Measurements from ENCODE around the gene EPN3. TPM values are rescaled to one million over a fixed set of nuclear protein-coding genes. Genes with fewer than 3 reads are reported as not detected.

EPN3 gene
- polyA plus RNA-seq, 1 donor (not counting 4 experiments of a cell fraction or from before 2014, with no cell fraction given), result 66.7 TPM

DNA sequence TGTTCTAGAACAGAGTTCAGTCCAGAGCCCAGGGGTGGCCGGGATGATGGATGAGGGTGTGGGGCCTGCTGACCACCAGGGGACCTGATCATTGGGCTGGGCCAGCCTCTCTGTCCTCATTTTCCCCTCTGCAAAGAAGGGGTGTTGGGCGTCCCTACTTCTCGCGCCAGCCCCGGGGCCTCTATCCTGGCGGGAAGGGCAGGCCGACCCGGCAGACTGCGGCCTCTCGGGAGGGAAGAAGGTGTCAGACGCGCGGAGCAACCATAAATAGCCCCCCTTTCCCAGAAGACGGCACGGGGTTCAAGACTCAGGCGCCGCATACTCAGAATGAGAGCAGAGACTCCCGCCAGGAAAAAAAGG lies 26.0 kb downstream of the EPN3 start:
- dilution Hi-C loops (cut with MboI; ENCODE audit: extremely low pct_ligation_motif_present, low sequenced_read_pairs), result no loop called here
- DNase-seq (ENCODE audit: low read depth, low spot score) (no peak), FAIRE-seq (no peak)
- Histone ChIP-seq H3K9me1 (ENCODE audit: control insufficient read depth, extremely low read depth, insufficient read depth, low read length) (no peaks in the 10 kb centered on the region), H3K36me3 (ENCODE audit: control insufficient read depth in 2 of 2, extremely low read depth in 1 of 2, insufficient read depth in 2 of 2, low read length in 2 of 2) (peaks cover 0 to 9% of the 10 kb centered on the region in 2 experiments), H2AFZ (ENCODE audit: control insufficient read depth, low read length) (no peak overlapping the region), H3K79me2 (ENCODE audit: control insufficient read depth, insufficient read depth, low read length) (no peaks in the 10 kb centered on the region), H3K4me3 (ENCODE audit: control insufficient read depth in 2 of 3, extremely low read depth in 1 of 3, insufficient read depth in 2 of 3, low read depth in 1 of 3, low read length in 3 of 3) (no peak overlapping the region), H3K9me3 (ENCODE audit: control insufficient read depth, low read depth, low read length) (no peaks in the 10 kb centered on the region), H3K9ac (ENCODE audit: control insufficient read depth, extremely low read depth, insufficient read depth, low read length) (no peak overlapping the region), H3K4me1 (ENCODE audit: control insufficient read depth, extremely low read depth, insufficient read depth, low read length) (peaks cover 10% of the 10 kb centered on the region), H3K4me2 (ENCODE audit: control insufficient read depth, extremely low read depth, insufficient read depth, low read depth, low read length) (no peak overlapping the region), H4K20me1 (ENCODE audit: control insufficient read depth, extremely low read depth, insufficient read depth, low read length) (peaks cover 2% of the 10 kb centered on the region), H3K27ac (ENCODE audit: control insufficient read depth, insufficient read depth, low read length) (no peak overlapping the region), H3K27me3 (ENCODE audit: control insufficient read depth, extremely low read depth, insufficient read depth, low read length) (peaks cover 49% of the 10 kb centered on the region)
- TF ChIP-seq EZH2 (IDR thresholded peaks at IDR 0.05; ENCODE audit: low read length), result no peak
- TF ChIP-seq CTCF (optimal IDR thresholded peaks at IDR 0.05 in 1 of 3, IDR thresholded peaks at IDR 0.05 in 1 of 3, conservative IDR thresholded peaks at IDR 0.05 in 1 of 3; ENCODE audit: extremely low read depth in 1 of 3, insufficient read depth in 2 of 3, low read length in 3 of 3), result no peak

GRCh38 chr17:50558941-50559614 lies 26.5 kb downstream of the EPN3 start:
- Histone ChIP-seq H4K20me1 (ENCODE audit: control insufficient read depth, extremely low read depth, insufficient read depth, low read length) (peaks cover 2% of the 10 kb centered on the region), H3K4me1 (ENCODE audit: control insufficient read depth, extremely low read depth, insufficient read depth, low read length) (peaks cover 10% of the 10 kb centered on the region), H3K4me3 (ENCODE audit: control insufficient read depth in 2 of 3, extremely low read depth in 1 of 3, insufficient read depth in 2 of 3, low read depth in 1 of 3, low read length in 3 of 3) (peak overlapping the region in 1 of 3 experiments; percentile 47), H3K9ac (ENCODE audit: control insufficient read depth, extremely low read depth, insufficient read depth, low read length) (no peak overlapping the region), H3K9me3 (ENCODE audit: control insufficient read depth, low read depth, low read length) (no peaks in the 10 kb centered on the region), H3K4me2 (ENCODE audit: control insufficient read depth, extremely low read depth, insufficient read depth, low read depth, low read length) (peak overlapping the region; percentile 76), H3K27me3 (ENCODE audit: control insufficient read depth, extremely low read depth, insufficient read depth, low read length) (peaks cover 54% of the 10 kb centered on the region), H3K36me3 (ENCODE audit: control insufficient read depth in 2 of 2, extremely low read depth in 1 of 2, insufficient read depth in 2 of 2, low read length in 2 of 2) (peaks cover 0 to 9% of the 10 kb centered on the region in 2 experiments), H3K9me1 (ENCODE audit: control insufficient read depth, extremely low read depth, insufficient read depth, low read length) (no peaks in the 10 kb centered on the region), H3K27ac (ENCODE audit: control insufficient read depth, insufficient read depth, low read length) (no peak overlapping the region), H2AFZ (ENCODE audit: control insufficient read depth, low read length) (no peak overlapping the region), H3K79me2 (ENCODE audit: control insufficient read depth, insufficient read depth, low read length) (no peaks in the 10 kb centered on the region)
- dilution Hi-C loops (cut with MboI; ENCODE audit: extremely low pct_ligation_motif_present, low sequenced_read_pairs), result no loop called here
- no peak for DNase-seq (ENCODE audit: low read depth, low spot score)
- peak; percentile 88 for TF ChIP-seq EZH2 (IDR thresholded peaks at IDR 0.05; ENCODE audit: low read length)
- no peak for TF ChIP-seq CTCF (optimal IDR thresholded peaks at IDR 0.05 in 1 of 3, IDR thresholded peaks at IDR 0.05 in 1 of 3, conservative IDR thresholded peaks at IDR 0.05 in 1 of 3; ENCODE audit: extremely low read depth in 1 of 3, insufficient read depth in 2 of 3, low read length in 3 of 3)
- no peak for FAIRE-seq

Measured in keratinocyte (primary cell).